ENCODE measurements around the gene WDR5.

- TF ChIP-seq, protein P1, sequence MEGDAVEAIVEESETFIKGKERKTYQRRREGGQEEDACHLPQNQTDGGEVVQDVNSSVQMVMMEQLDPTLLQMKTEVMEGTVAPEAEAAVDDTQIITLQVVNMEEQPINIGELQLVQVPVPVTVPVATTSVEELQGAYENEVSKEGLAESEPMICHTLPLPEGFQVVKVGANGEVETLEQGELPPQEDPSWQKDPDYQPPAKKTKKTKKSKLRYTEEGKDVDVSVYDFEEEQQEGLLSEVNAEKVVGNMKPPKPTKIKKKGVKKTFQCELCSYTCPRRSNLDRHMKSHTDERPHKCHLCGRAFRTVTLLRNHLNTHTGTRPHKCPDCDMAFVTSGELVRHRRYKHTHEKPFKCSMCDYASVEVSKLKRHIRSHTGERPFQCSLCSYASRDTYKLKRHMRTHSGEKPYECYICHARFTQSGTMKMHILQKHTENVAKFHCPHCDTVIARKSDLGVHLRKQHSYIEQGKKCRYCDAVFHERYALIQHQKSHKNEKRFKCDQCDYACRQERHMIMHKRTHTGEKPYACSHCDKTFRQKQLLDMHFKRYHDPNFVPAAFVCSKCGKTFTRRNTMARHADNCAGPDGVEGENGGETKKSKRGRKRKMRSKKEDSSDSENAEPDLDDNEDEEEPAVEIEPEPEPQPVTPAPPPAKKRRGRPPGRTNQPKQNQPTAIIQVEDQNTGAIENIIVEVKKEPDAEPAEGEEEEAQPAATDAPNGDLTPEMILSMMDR (conservative IDR thresholded peaks at IDR 0.05 in 1 of 2, IDR thresholded peaks at IDR 0.05 in 1 of 2; ENCODE audit: low read depth in 1 of 2, low read length in 2 of 2) = no peak
- TF ChIP-seq EZH2 (IDR thresholded peaks at IDR 0.05; ENCODE audit: low read length, missing control alignments) = no peak
These were observed 23.0 kb downstream of the WDR5 start for GRCh38 chr9:134158753-134159392.
